ENCODE results near the gene TCERG1L.

TCERG1L gene

GRCh38 chr10:131050162-131050766 lies 261.3 kb downstream of the TCERG1L start:
- in situ Hi-C loops (cut with MboI; ENCODE audit: low sequenced_read_pairs): no loop called here

DNA sequence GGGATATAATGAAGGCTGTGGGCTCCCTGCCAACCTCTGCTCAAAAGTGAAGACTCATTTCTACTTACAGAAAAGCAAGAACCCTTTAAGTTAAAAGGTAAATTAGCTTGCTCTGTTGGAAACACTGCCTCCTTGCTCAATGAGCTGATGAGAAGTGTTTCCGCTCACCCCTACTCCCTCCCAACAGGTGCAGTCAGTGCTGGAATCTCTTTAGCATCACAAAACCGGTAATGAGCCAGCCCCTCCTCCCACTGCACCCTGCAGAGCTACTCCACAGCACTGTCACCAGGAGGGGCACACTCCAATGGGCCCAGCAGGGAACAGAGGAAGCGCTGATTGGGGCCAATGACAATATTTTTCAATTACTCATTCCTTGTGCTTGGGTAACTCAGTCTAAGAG lies 262.5 kb downstream of the TCERG1L start:
- in situ Hi-C loops (cut with MboI; ENCODE audit: low sequenced_read_pairs): no loop called here

- in situ Hi-C loops (cut with MboI; ENCODE audit: low sequenced_read_pairs): no loop called here
These were observed 262.9 kb downstream of the TCERG1L start for GRCh38 chr10:131048606-131049005.

GRCh38 chr10:131047501-131047900 lies 264.0 kb downstream of the TCERG1L start:
- in situ Hi-C loops (cut with MboI; ENCODE audit: low sequenced_read_pairs): no loop called here

DNA sequence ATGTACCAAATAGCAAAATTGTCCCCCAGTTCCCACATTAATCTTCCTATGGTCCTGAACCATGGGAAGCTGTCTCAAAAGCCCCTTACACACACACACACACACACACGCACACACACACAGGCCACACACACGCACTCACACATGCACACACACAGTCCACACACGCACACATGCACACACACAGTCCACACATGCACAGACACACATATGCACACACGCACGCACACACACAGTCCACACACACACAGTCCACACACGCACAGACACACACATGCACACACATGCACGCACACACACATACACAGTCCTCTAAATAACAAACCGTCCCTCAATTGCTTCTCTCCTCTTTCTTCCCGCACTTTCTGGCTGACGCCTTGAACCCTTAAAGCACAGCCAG lies 265.3 kb downstream of the TCERG1L start:
- in situ Hi-C loops (cut with MboI; ENCODE audit: low sequenced_read_pairs): no loop called here

- in situ Hi-C loops (cut with MboI; ENCODE audit: low sequenced_read_pairs): no loop called here
These were observed 267.0 kb downstream of the TCERG1L start for GRCh38 chr10:131044379-131045111.

DNA sequence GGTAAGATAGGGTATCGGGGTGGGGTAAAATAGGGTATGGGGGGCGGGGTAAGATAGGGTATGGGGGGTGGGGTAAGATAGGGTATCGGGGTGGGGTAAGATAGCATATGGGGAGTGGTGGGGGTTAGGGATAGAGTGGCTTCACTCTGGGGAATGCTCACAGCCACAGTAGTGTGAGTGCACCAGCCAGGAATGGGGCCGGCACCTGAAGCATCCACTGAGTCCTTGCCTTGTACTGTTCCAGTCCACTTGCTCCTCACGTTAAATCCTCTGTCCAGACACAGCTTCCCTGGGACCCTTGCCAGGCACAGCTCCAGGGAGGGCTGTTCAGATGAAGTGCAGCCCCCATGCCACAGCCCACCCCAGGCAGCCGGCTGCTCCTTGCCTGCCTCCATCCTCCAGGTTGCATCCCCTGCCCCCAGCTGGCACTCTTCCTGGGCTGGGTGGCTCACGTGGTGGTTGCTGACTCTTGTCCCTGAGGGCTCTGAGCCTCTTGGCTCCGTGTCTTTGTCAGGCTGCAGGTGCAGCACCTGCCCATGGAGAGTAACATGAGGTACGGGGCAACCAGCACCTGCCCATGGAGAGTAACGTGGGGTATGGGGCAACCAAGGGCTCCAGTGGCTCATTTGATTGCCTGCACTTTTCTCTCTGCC lies 268.4 kb downstream of the TCERG1L start:
- in situ Hi-C loops (cut with MboI; ENCODE audit: low sequenced_read_pairs): no loop called here

Measured in HL-60/S4 (cell line).